ENCODE measurements around the gene TNF.
A peak's percentile ranks its signal among the peaks of the same experiment; 100 is the strongest.

TNF gene

GRCh38 chr6:31607317-31607716 lies 32.0 kb downstream of the TNF start:
- no peak overlapping the region for H3K27ac ChIP-seq
- DNase-seq (ENCODE audit: low spot score), result no peak
- H3K4me3 ChIP-seq, result no peak overlapping the region
- no peak for TF ChIP-seq CTCF (IDR thresholded peaks at IDR 0.05)

GRCh38 chr6:31609519-31610406 lies 34.4 kb downstream of the TNF start:
- TF ChIP-seq CTCF (IDR thresholded peaks at IDR 0.05), result no peak
- Histone ChIP-seq H3K4me3 (no peak overlapping the region), H3K27ac (no peak overlapping the region)
- DNase-seq (ENCODE audit: low spot score), result no peak

- Histone ChIP-seq H3K27ac (no peak overlapping the region), H3K4me3 (no peak overlapping the region)
- no peak for TF ChIP-seq CTCF (IDR thresholded peaks at IDR 0.05)
- DNase-seq (ENCODE audit: low spot score), result no peak
Measured at GRCh38 chr6:31610968-31611367, 35.6 kb downstream of the TNF start.

- no peak for DNase-seq (ENCODE audit: low spot score)
- no peak overlapping the region for H3K4me3 ChIP-seq
- no peak for TF ChIP-seq CTCF (IDR thresholded peaks at IDR 0.05)
- no peak overlapping the region for H3K27ac ChIP-seq
Measured at GRCh38 chr6:31614075-31614619, 38.8 kb downstream of the TNF start.

- Histone ChIP-seq H3K4me3 (peak within 1 kb of the TSS; percentile 54), H3K27ac (peak within 1 kb of the TSS in 1 of 2 donors; percentile 74)
- no peak for DNase-seq (ENCODE audit: low spot score)
- no peak for TF ChIP-seq CTCF (IDR thresholded peaks at IDR 0.05)
Measured at GRCh38 chr6:31614684-31615578, 39.6 kb downstream of the TNF start, which contains the start of gene AIF1. TSS of gene AIF1 (plus strand) at chr6:31615234. CDS start at chr6:31615330, 96 bp downstream.

GRCh38 chr6:31615748-31616147 lies 40.4 kb downstream of the TNF start:
- H3K4me3 ChIP-seq, result peak overlapping the region; percentile 54
- peak overlapping the region in 1 of 2 donors; percentile 74 for H3K27ac ChIP-seq
- no peak for DNase-seq (ENCODE audit: low spot score)
- no peak for TF ChIP-seq CTCF (IDR thresholded peaks at IDR 0.05)

Data from coronary artery (tissue), 2 donors.